Placental pericyte (primary cell): ENCODE results near the gene SPDYE17. TPM values are rescaled to one million over a fixed set of nuclear protein-coding genes. Genes with fewer than 3 reads are reported as not detected.

Experiments
- small RNA-seq: library from RNA; depleted of rRNA; stranded (forward); fragments of <200 nt; gene quantifications from one replicate; pipeline ENCODE3, GENCODE V24; 2012; ENCODE audit warnings: low replicate concordance
- total RNA-seq: library from RNA; depleted of rRNA; stranded (reverse); fragments of >200 nt; gene quantifications from 2 replicates; pipeline ENCODE4 v1.2.3, GENCODE V29; 2012

SPDYE17 gene
- total RNA-seq: not detected in 2 replicates

DNA sequence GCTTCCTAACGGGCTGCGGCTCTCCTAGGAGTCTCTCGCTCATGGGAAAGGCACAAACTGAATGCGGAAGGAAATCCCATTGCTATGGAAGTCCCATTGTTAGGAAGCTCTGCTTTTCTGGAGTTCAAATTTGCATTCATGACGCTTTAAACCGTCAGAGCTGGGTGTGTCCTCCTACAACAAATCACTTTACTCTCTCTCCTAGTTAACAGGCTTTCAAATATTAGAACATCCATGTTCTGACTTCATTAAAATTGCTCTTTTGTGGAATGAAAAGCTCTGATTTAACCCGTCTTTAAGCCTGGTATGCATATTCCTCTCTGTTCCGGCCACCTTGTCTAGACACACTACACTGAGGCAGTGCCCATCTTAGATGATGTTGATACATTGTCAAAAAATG is at the start of gene SPDYE17:
TSS of gene SPDYE17 (minus strand) at position 101 of the 400 bp plus-strand sequence. CDS start 1,791 bp downstream, outside the sequence.

GRCh38 chr7:77062557-77062956 is 30.4 kb upstream of the SPDYE17 start, which contains the start of gene SPDYE18:
TSS of gene SPDYE18 (minus strand) at chr7:77062558. CDS start at chr7:77060512, 2,046 bp downstream.

Small RNAs within 50 kb of the gene (small RNA-seq; reads per million reads assigned to genes)
- gene RF00019: not detected

Other genes starting within 250 kb of the SPDYE17 start
- 0.44 TPM in 1 of 2 replicates, not detected in the other for gene SPDYE18, start 30.2 kb upstream of the SPDYE17 start, total RNA-seq
- 1.0 and 1.3 TPM in 2 replicates for gene CCDC146, start 90.3 kb upstream of the SPDYE17 start, total RNA-seq
- 0.14 and 0.44 TPM in 2 replicates for gene FGL2, start 167.5 kb upstream of the SPDYE17 start, total RNA-seq